Stimulated activated CD4-positive, alpha-beta T cell treated with anti-CD3 and anti-CD28 coated beads, TNF-alpha, amount 100 ng/mL, for 4 hours (primary cell): ENCODE results near the gene NACC2.
A peak's percentile ranks its signal among the peaks of the same experiment; 100 is the strongest.

Source experiments
- DNase-seq, 3 experiments: peaks; one replicate each; pipeline ENCODE4 v3.0.0-alpha.2; 2020; ENCODE audit warnings: low read depth in 3 of 3

Gene NACC2

DNA sequence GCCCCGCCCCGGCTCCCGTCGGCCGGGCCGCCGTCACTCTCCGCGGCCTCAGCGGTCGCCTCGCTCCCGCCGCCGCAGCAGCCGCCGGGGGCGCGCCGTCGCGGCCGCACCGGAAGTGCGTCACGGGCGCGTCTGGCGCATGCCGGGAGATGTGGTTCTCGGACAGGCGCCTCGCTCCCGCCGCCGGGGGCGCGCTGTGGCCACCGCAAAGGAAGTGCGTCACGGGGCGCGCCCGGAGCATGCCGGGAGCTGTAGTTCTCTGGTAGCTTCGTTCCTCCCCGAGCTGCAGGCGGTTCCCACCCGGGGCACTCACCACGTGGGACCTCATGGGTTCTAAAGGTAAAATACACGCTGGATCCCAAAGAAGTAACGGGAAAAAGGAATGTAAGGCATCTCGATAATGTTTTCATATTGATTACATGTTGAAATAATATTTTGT is 133.8 kb downstream of the NACC2 start, which contains the start of gene UBAC1:
TSS of gene UBAC1 (minus strand) at position 97 of the 439 bp plus-strand sequence. CDS start 211 bp downstream, outside the sequence.
- peak; percentile 86 to 93 (median 91) for DNase-seq

GRCh38 chr9:135960411-135961276 is 134.4 kb downstream of the NACC2 start:
- DNase-seq = no peak

- DNase-seq = no peak
Observed at GRCh38 chr9:135959814-135960213, 135.3 kb downstream of the NACC2 start.

DNA sequence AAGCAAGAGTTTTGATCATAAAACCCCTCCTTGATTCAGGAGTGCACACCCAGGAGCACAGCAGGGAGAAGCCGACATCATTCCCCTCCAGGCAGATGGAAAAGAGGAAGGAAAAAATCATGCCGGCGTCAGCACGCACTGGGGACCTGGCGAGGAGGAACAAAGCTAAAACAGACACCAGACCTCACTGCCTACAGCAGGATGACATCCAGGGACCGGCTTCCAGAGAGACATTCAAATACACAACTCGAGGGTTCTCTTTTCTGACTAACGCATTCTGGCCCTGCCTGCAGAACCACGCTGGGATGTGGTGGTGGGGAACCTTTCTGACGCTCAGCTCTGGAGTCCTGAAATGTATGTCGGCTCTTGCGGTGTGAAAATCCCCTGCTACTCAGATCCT is 136.6 kb downstream of the NACC2 start:
- no peak for DNase-seq

- no peak for DNase-seq
Observed at GRCh38 chr9:135957431-135957830, 137.7 kb downstream of the NACC2 start.

DNA sequence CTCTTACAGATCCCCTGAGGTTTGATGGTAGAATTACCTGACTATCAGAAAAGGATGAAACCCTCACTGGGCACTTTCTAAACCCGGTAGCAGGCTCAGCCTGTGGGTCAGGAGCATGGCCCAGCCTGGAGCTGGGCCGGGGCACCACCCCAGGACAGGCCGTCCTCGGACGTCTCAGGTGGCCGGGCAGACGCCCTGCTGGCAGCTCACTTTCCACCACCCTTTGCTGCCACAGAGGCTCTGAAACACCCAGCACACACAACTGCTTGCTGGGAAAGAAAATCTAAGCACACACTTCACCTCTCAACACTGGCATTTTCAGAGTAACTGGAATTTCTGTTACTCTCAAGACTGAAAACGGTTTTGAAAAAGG is 138.3 kb downstream of the NACC2 start:
- DNase-seq = no peak
